GM12878 (cell line): ENCODE results near the gene TRIP12. TPM values are rescaled to one million over a fixed set of nuclear protein-coding genes. Genes with fewer than 3 reads are reported as not detected.

ENCODE experiments used
- ATAC-seq: fragments of 200-7000 bp; cut with Tn5 transposase; 3 replicates; pipeline ENCODE4 v1.9.1; 2020; ENCODE audit warnings: mild to moderate bottlenecking, moderate library complexity
- BruUV-seq: library from RNA; stranded (reverse); fragments of 400-500 nt; replicated peaks from 2 replicates; lab custom pipeline; 2021; lab: Mats Ljungman, UMichigan
- CTCF ChIA-PET: fragments of 300-600 bp; sonication (Branson Sonifier 250); formaldehyde crosslinking; extraction: SDS; loops from one replicate; lab custom pipeline; 2021; ENCODE audit warnings: inconsistent platforms; lab: Yijun Ruan, JAX
- POLR2A ChIA-PET: fragments of 350-600 bp; formaldehyde crosslinking; extraction: SDS; loops from one replicate; lab custom pipeline; 2021; ENCODE audit warnings: inconsistent platforms; lab: Charles Lee
- RAD21 ChIA-PET: fragments of 300-600 bp; sonication (Branson Sonifier 250); formaldehyde crosslinking; loops from one replicate; lab custom pipeline; 2023; ENCODE audit warnings: antibody characterized with exemption; ENCODE audit not compliant: unreplicated experiment; lab: Charles Lee
- SMC1A ChIA-PET: fragments of 300-600 bp; sonication (Branson Sonifier 250); formaldehyde crosslinking; loops from one replicate; lab custom pipeline; 2023; ENCODE audit not compliant: unreplicated experiment, uncharacterized antibody; lab: Charles Lee
- DNase-seq: peaks from one replicate; pipeline ENCODE4 v3.0.0-alpha.2; 2011; ENCODE audit warnings: low read depth, low spot score
- FAIRE-seq: peaks from 3 replicates; lab custom pipeline; 2011; peaks lifted over from hg19 to GRCh38; lab: Jason Lieb, UNC
- H2AFZ ChIP-seq: 2 replicates; pipeline ENCODE4 v1.6.0; 2011; ENCODE audit warnings: low read depth, low read length, control low read depth; ENCODE audit not compliant: control insufficient read depth
- H3K27ac ChIP-seq: 2 replicates; pipeline ENCODE4 v1.5.1; 2011; ENCODE audit warnings: control low read depth; ENCODE audit not compliant: control insufficient read depth, insufficient read depth
- H3K27me3 ChIP-seq, 2 experiments: replicated peaks in 1 of 2; 2 replicates each; pipeline versions ENCODE4 v1.6.0 to v1.6.1; 2011; ENCODE audit warnings: low read length in 1 of 2; ENCODE audit not compliant: control insufficient read depth in 2 of 2, insufficient read depth in 2 of 2
- H3K36me3 ChIP-seq, 2 experiments: 2 replicates each; pipeline ENCODE4 v1.5.1; 2011; ENCODE audit warnings: low read length in 1 of 2; ENCODE audit not compliant: control insufficient read depth in 2 of 2, insufficient read depth in 2 of 2
- H3K4me1 ChIP-seq: 2 replicates; pipeline ENCODE4 v1.6.1; 2011; ENCODE audit warnings: mild to moderate bottlenecking, low read length, moderate library complexity, mixed read lengths; ENCODE audit not compliant: control insufficient read depth, insufficient read depth
- H3K4me2 ChIP-seq: 2 replicates; pipeline ENCODE4 v1.6.0; 2011; ENCODE audit warnings: control low read depth; ENCODE audit not compliant: control insufficient read depth, insufficient read depth
- H3K4me3 ChIP-seq: fragments of 200-600 bp; sonication (generic); 2 replicates; pipeline ENCODE4 v1.5.1; 2016
- H3K79me2 ChIP-seq: 2 replicates; pipeline ENCODE4 v1.6.0; 2011; ENCODE audit warnings: low read length; ENCODE audit not compliant: control insufficient read depth, insufficient read depth
- H3K9ac ChIP-seq: 2 replicates; pipeline ENCODE4 v1.8.0; 2011; ENCODE audit warnings: low read length, control low read depth, mixed read lengths; ENCODE audit not compliant: control insufficient read depth, insufficient read depth
- H3K9me3 ChIP-seq: replicated peaks from 3 replicates; pipeline ENCODE4 v1.5.1; 2011; ENCODE audit warnings: mild to moderate bottlenecking, low read length; ENCODE audit not compliant: control insufficient read depth, insufficient read depth
- H4K20me1 ChIP-seq: 2 replicates; pipeline ENCODE4 v1.6.0; 2011; ENCODE audit not compliant: control insufficient read depth, insufficient read depth
- ATF7 ChIP-seq: fragments of 450-650 bp; IDR thresholded peaks from 2 replicates; pipeline ENCODE4 v1.6.1; 2016; ENCODE audit warnings: low read depth, mild to moderate bottlenecking
- BRCA1 ChIP-seq: IDR thresholded peaks from 2 replicates; pipeline ENCODE4 v1.6.1; 2011; ENCODE audit warnings: low read depth, low read length, improper control_type of control experiment
- STAT3 ChIP-seq: IDR thresholded peaks from 2 replicates; pipeline ENCODE4 v1.6.1; 2011; ENCODE audit warnings: low read depth, low read length, improper control_type of control experiment
- ZZZ3 ChIP-seq: IDR thresholded peaks from 2 replicates; pipeline ENCODE4 v1.6.1; 2011; ENCODE audit warnings: low read depth; ENCODE audit not compliant: control insufficient read depth, insufficient read length
- in situ Hi-C: fragments of 300-500 bp; cut with MboI; formaldehyde crosslinking; loops from 9 replicates; pipeline ENCODE4 v1.14.3; 2018; ENCODE audit warnings: mixed read lengths
- intact Hi-C: fragments of 100-400 bp; cut with micrococcal nuclease; formaldehyde crosslinking; loops from one replicate; pipeline ENCODE4 v1.14.2; 2022; ENCODE audit not compliant: unreplicated experiment
- polyA plus RNA-seq, 11 experiments: library from polyadenylated mRNA; depleted of rRNA in 4 of 11; unstranded in 6 of 11; stranded (reverse) in 5 of 11; fragments of >200 nt; fragmentation: Nextera tagmentation in 4 of 11; fragmentation: Illumina TruSeq in 1 of 11; extraction: Ambion mirVana in 4 of 11; extraction: Trizol in 1 of 11; gene quantifications; 1 replicate in 1 of 11; 2 replicates in 10 of 11; pipeline versions ENCODE4 v1.2.1 to v1.2.3, GENCODE V29; 2011 to 2016; ENCODE audit warnings: inconsistent platforms in 2 of 11, missing spikeins in 2 of 11, low read depth in 1 of 11
- total RNA-seq, 4 experiments: library from RNA; depleted of rRNA in 3 of 4; stranded (reverse); fragments of >200 nt in 3 of 4; fragmentation: Illumina TruSeq in 1 of 4; extraction: Trizol in 1 of 4; gene quantifications; 2 replicates each; pipeline versions ENCODE4 v1.2.1 to v1.2.3, GENCODE V29; 2013 to 2021
- TF ChIP-seq, protein P1 (sequence below): fragments of 450-650 bp; IDR thresholded peaks from 2 replicates; pipeline ENCODE4 v1.6.1; 2017; ENCODE audit warnings: mild to moderate bottlenecking
- TF ChIP-seq, protein P2 (sequence below): fragments of 450-650 bp; formaldehyde crosslinking; IDR thresholded peaks from 2 replicates; pipeline ENCODE4 v1.4.0; 2020; ENCODE audit warnings: mild to moderate bottlenecking, moderate library complexity

TRIP12 gene
- total and polyA plus RNA-seq, 10 of the 15 experiments (the other 5 are each of a cell fraction or from before 2014, with no cell fraction given) = 23.1 to 207 (median 97.0) TPM

DNA sequence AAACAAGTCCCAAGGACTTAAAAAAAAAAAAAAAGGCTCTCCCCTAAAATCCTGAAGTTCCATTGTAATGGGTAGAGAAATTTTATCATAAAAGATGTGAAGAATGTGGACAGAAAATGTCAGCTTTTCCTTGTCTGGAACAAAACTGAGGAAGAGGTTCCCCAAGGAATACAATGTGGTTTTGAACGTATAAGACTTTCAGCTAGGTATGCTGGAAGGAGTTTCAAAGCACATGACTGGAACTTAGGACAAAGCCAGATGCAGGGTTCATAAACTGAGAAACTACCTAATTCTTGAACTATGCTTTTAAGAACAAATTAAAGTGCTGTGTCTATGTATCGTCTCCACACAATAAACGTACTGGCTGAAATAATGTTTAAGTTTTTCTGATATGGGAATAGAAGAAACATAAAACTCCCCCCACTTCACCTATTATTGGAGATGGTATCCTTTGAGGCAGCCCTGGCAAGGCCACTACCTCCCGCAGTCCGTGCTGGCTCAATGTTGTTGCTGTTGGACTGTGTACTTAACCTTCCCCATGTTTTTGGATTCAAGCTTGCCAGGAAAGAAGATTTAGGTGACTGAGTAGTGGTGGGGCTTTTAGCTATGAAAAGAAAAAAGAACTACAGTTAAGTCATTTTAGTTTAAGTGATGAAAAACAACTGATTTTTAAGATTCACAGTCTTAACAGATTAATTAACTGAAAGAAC, 123.2 kb downstream of the TRIP12 start (continued):
- TF ChIP-seq, protein P1, sequence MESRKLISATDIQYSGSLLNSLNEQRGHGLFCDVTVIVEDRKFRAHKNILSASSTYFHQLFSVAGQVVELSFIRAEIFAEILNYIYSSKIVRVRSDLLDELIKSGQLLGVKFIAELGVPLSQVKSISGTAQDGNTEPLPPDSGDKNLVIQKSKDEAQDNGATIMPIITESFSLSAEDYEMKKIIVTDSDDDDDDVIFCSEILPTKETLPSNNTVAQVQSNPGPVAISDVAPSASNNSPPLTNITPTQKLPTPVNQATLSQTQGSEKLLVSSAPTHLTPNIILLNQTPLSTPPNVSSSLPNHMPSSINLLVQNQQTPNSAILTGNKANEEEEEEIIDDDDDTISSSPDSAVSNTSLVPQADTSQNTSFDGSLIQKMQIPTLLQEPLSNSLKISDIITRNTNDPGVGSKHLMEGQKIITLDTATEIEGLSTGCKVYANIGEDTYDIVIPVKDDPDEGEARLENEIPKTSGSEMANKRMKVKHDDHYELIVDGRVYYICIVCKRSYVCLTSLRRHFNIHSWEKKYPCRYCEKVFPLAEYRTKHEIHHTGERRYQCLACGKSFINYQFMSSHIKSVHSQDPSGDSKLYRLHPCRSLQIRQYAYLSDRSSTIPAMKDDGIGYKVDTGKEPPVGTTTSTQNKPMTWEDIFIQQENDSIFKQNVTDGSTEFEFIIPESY = no peak
- TF ChIP-seq ZZZ3 (no peak), ATF7 (no peak)
- TF ChIP-seq, protein P2, sequence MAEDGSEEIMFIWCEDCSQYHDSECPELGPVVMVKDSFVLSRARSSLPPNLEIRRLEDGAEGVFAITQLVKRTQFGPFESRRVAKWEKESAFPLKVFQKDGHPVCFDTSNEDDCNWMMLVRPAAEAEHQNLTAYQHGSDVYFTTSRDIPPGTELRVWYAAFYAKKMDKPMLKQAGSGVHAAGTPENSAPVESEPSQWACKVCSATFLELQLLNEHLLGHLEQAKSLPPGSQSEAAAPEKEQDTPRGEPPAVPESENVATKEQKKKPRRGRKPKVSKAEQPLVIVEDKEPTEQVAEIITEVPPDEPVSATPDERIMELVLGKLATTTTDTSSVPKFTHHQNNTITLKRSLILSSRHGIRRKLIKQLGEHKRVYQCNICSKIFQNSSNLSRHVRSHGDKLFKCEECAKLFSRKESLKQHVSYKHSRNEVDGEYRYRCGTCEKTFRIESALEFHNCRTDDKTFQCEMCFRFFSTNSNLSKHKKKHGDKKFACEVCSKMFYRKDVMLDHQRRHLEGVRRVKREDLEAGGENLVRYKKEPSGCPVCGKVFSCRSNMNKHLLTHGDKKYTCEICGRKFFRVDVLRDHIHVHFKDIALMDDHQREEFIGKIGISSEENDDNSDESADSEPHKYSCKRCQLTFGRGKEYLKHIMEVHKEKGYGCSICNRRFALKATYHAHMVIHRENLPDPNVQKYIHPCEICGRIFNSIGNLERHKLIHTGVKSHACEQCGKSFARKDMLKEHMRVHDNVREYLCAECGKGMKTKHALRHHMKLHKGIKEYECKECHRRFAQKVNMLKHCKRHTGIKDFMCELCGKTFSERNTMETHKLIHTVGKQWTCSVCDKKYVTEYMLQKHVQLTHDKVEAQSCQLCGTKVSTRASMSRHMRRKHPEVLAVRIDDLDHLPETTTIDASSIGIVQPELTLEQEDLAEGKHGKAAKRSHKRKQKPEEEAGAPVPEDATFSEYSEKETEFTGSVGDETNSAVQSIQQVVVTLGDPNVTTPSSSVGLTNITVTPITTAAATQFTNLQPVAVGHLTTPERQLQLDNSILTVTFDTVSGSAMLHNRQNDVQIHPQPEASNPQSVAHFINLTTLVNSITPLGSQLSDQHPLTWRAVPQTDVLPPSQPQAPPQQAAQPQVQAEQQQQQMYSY (CRISPR knock-in tag) = no peak

- no peaks in the 10 kb centered on the region for H3K79me2 ChIP-seq
- H3K9ac ChIP-seq = no peak overlapping the region
- H3K27ac ChIP-seq = no peak overlapping the region
- intact Hi-C loops (no loop called here), in situ Hi-C loops (loop anchor here (25.0 kb wide), 1 partner anchor 367 kb away; no protein-coding TSS in a partner anchor)
- BruUV-seq = no TSS peak
- H3K36me3 ChIP-seq = peaks cover 4 to 47% of the 10 kb centered on the region in 2 experiments
- FAIRE-seq = no peak
- DNase-seq = no peak
- TF ChIP-seq STAT3 (no peak), BRCA1 (no peak)
- H3K27me3 ChIP-seq = no peaks in the 10 kb centered on the region
- H4K20me1 ChIP-seq = no peaks in the 10 kb centered on the region
- CTCF ChIA-PET = interaction anchor here (1.2 kb wide), 1 partner anchor 16 kb away, joined by 3 read pairs; no protein-coding TSS in a partner anchor
- no peaks in the 10 kb centered on the region for H3K9me3 ChIP-seq
- H2AFZ ChIP-seq = no peak overlapping the region
- H3K4me3 ChIP-seq = no peak overlapping the region
- SMC1A ChIA-PET = no interaction called here
- no peak overlapping the region for H3K4me2 ChIP-seq
- RAD21 ChIA-PET = no interaction called here
- no peak for ATAC-seq
- H3K4me1 ChIP-seq = no peaks in the 10 kb centered on the region
- POLR2A ChIA-PET = no interaction called here
Measured at GRCh38 chr2:229795058-229795457, 126.8 kb downstream of the TRIP12 start.
